PC-9 (cell line): ENCODE results near the gene NT5M. TPM values are rescaled to one million over a fixed set of nuclear protein-coding genes. Genes with fewer than 3 reads are reported as not detected.

Experiments
- BruUV-seq: library from RNA; stranded (reverse); fragments of 400-500 nt; replicated peaks from 2 replicates; lab custom pipeline; 2021; lab: Mats Ljungman, UMichigan
- CTCF ChIA-PET: fragments of 300-600 bp; sonication (Branson Sonifier 250); formaldehyde crosslinking; loops from one replicate; lab custom pipeline; 2022; ENCODE audit warnings: antibody characterized with exemption; lab: Charles Lee
- POLR2A ChIA-PET: fragments of 300-600 bp; sonication (Branson Sonifier 250); formaldehyde crosslinking; loops from one replicate; lab custom pipeline; 2022; ENCODE audit warnings: antibody characterized with exemption; ENCODE audit not compliant: unreplicated experiment; lab: Charles Lee
- DNase-seq, 2 experiments: peaks; one replicate each; pipeline versions ENCODE4 v3.0.0 to v3.0.0-alpha.2; 2015 to 2022; ENCODE audit warnings: mixed read lengths in 1 of 2
- H2AFZ ChIP-seq: fragments of 200-600 bp; sonication (generic); 2 replicates; pipeline ENCODE4 v1.8.1; 2017; ENCODE audit warnings: antibody characterized with exemption
- H3F3A ChIP-seq: fragments of 200-600 bp; sonication (generic); 2 replicates; pipeline ENCODE4 v1.8.1; 2017; ENCODE audit warnings: antibody characterized with exemption, mild to moderate bottlenecking, low read depth; ENCODE audit not compliant: insufficient read depth
- H3K27ac ChIP-seq: fragments of 200-600 bp; sonication (generic); 2 replicates; pipeline ENCODE4 v1.6.1; 2016; ENCODE audit warnings: mixed run types
- H3K27me3 ChIP-seq: fragments of 200-600 bp; sonication (generic); 2 replicates; pipeline ENCODE4 v1.6.1; 2016; ENCODE audit warnings: low read depth, mixed run types; ENCODE audit not compliant: insufficient read depth
- H3K36me3 ChIP-seq: fragments of 200-600 bp; sonication (generic); 2 replicates; pipeline ENCODE4 v1.6.1; 2016; ENCODE audit warnings: low read depth, mixed run types
- H3K4me1 ChIP-seq: fragments of 200-600 bp; sonication (generic); replicated peaks from 2 replicates; pipeline ENCODE4 v1.6.1; 2016; ENCODE audit warnings: mixed run types; ENCODE audit not compliant: insufficient read depth
- H3K4me2 ChIP-seq: fragments of 200-600 bp; sonication (generic); 2 replicates; pipeline ENCODE4 v1.6.1; 2017; ENCODE audit warnings: mixed run types
- H3K4me3 ChIP-seq: fragments of 200-600 bp; sonication (generic); 2 replicates; pipeline ENCODE4 v1.6.1; 2016; ENCODE audit warnings: mixed run types
- H3K79me2 ChIP-seq: fragments of 200-600 bp; sonication (generic); 2 replicates; pipeline ENCODE4 v1.6.1; 2017; ENCODE audit warnings: low read depth, mixed run types
- H3K9me2 ChIP-seq: fragments of 200-600 bp; sonication (generic); 2 replicates; pipeline ENCODE4 v1.8.1; 2017; ENCODE audit warnings: mild to moderate bottlenecking; ENCODE audit not compliant: insufficient read depth
- H3K9me3 ChIP-seq: fragments of 200-600 bp; sonication (generic); 2 replicates; pipeline ENCODE4 v1.8.1; 2016; ENCODE audit warnings: low read depth; ENCODE audit not compliant: insufficient read depth
- H4K20me1 ChIP-seq: fragments of 200-600 bp; sonication (generic); 2 replicates; pipeline ENCODE4 v1.8.1; 2017; ENCODE audit not compliant: insufficient read depth
- CTCF ChIP-seq: fragments of 200-600 bp; sonication (generic); conservative IDR thresholded peaks from 2 replicates; pipeline ENCODE4 v1.6.1; 2017; ENCODE audit warnings: mixed run types, antibody characterized with exemption, mild to moderate bottlenecking, moderate library complexity
- EZH2 ChIP-seq: fragments of 200-600 bp; sonication (generic); IDR thresholded peaks from 2 replicates; pipeline ENCODE4 v1.8.0; 2017; ENCODE audit warnings: antibody characterized with exemption, low read depth
- intact Hi-C: fragments of 100-400 bp; cut with micrococcal nuclease; formaldehyde crosslinking; loops from one replicate; pipeline ENCODE4 v1.10.0; 2022; ENCODE audit not compliant: unreplicated experiment
- total RNA-seq: library from RNA; stranded (reverse); gene quantifications from 2 replicates; pipeline ENCODE4 v1.2.3, GENCODE V29; 2021

Gene NT5M
- total RNA-seq, 1 experiment from 2014 or later: 6.2 TPM

GRCh38 chr17:17370711-17371110, 67.5 kb downstream of the NT5M start:
- BruUV-seq: no TSS peak
- DNase-seq: no peak
- Histone ChIP-seq H3K4me3 (no peak overlapping the region), H3K79me2 (no peaks in the 10 kb centered on the region), H3K36me3 (no peaks in the 10 kb centered on the region), H3K4me1 (no peaks in the 10 kb centered on the region), H3K27me3 (peaks cover 59% of the 10 kb centered on the region), H3K9me2 (no peaks in the 10 kb centered on the region), H3F3A (no peaks in the 10 kb centered on the region), H3K9me3 (peaks cover 4% of the 10 kb centered on the region; the same call in 1 of the 2 replicates), H4K20me1 (no peaks in the 10 kb centered on the region), H2AFZ (no peak overlapping the region), H3K4me2 (no peak overlapping the region), H3K27ac (no peak overlapping the region)
- POLR2A ChIA-PET: interaction anchor here (0.6 kb wide), 1 partner anchor 24 kb away, joined by 12 read pairs; no protein-coding TSS in a partner anchor
- CTCF ChIA-PET: interaction anchor here (0.5 kb wide), 1 partner anchor 207 kb away, joined by 7 read pairs; no protein-coding TSS in a partner anchor
- intact Hi-C loops: no loop called here
- TF ChIP-seq CTCF: no peak
- no peak for TF ChIP-seq EZH2

- BruUV-seq: no TSS peak
- DNase-seq: no peak
- ChIA-PET POLR2A (no interaction called here), CTCF (no interaction called here)
- intact Hi-C loops: no loop called here
- H3K4me2 ChIP-seq: no peak overlapping the region
- no peaks in the 10 kb centered on the region for H4K20me1 ChIP-seq
- no peaks in the 10 kb centered on the region for H3F3A ChIP-seq
- peaks cover 48% of the 10 kb centered on the region for H3K27me3 ChIP-seq
- no peak overlapping the region for H3K4me3 ChIP-seq
- no peak for TF ChIP-seq EZH2
- no peak for TF ChIP-seq CTCF
- H3K79me2 ChIP-seq: no peaks in the 10 kb centered on the region
- H3K27ac ChIP-seq: no peak overlapping the region
- H3K36me3 ChIP-seq: no peaks in the 10 kb centered on the region
- no peaks in the 10 kb centered on the region for H3K9me3 ChIP-seq
- no peak overlapping the region for H2AFZ ChIP-seq
- no peaks in the 10 kb centered on the region for H3K4me1 ChIP-seq
- H3K9me2 ChIP-seq: no peaks in the 10 kb centered on the region
Observed at GRCh38 chr17:17372856-17373520, 69.8 kb downstream of the NT5M start.

- no peak overlapping the region for H3K27ac ChIP-seq
- H4K20me1 ChIP-seq: no peaks in the 10 kb centered on the region
- H3K4me1 ChIP-seq: no peaks in the 10 kb centered on the region
- ChIA-PET POLR2A (no interaction called here), CTCF (no interaction called here)
- H3K27me3 ChIP-seq: peaks cover 59% of the 10 kb centered on the region
- DNase-seq: no peak
- H3K9me2 ChIP-seq: no peaks in the 10 kb centered on the region
- no peaks in the 10 kb centered on the region for H3K36me3 ChIP-seq
- intact Hi-C loops: no loop called here
- no peaks in the 10 kb centered on the region for H3F3A ChIP-seq
- BruUV-seq: no TSS peak
- H3K9me3 ChIP-seq: no peaks in the 10 kb centered on the region
- TF ChIP-seq EZH2: no peak
- no peak for TF ChIP-seq CTCF
- no peak overlapping the region for H3K4me3 ChIP-seq
- H3K4me2 ChIP-seq: no peak overlapping the region
- H3K79me2 ChIP-seq: no peaks in the 10 kb centered on the region
- H2AFZ ChIP-seq: no peak overlapping the region
Observed at GRCh38 chr17:17375841-17376240, 72.7 kb downstream of the NT5M start.
